Muscle layer of colon (tissue), 2 donors: ENCODE data around the gene ABCC12.
"Not testable (repeated sequence)": the region's sequence is repeated elsewhere in the genome, so short reads cannot be mapped to it uniquely, and the experiment has no call there.

ENCODE experiments used
- H3K27ac ChIP-seq: one replicate; pipeline ENCODE4 v1.7.0; 2013; ENCODE audit warnings: low read depth, mild to moderate bottlenecking, low read length, moderate library complexity
- H3K27me3 ChIP-seq, 2 donors: one replicate each; pipeline ENCODE4 v1.7.0; 2013; ENCODE audit warnings: low read length in 2 of 2, mild to moderate bottlenecking in 2 of 2; ENCODE audit not compliant: insufficient read depth in 2 of 2, control insufficient read depth in 1 of 2
- H3K36me3 ChIP-seq: one replicate; pipeline ENCODE4 v1.7.0; 2013; ENCODE audit warnings: mild to moderate bottlenecking, low read length; ENCODE audit not compliant: insufficient read depth
- H3K4me1 ChIP-seq: one replicate; pipeline ENCODE4 v1.7.0; 2013; ENCODE audit warnings: mild to moderate bottlenecking, low read length; ENCODE audit not compliant: insufficient read depth
- H3K4me3 ChIP-seq, 2 donors: one replicate each; pipeline ENCODE4 v1.7.0; 2013; ENCODE audit warnings: low read length in 2 of 2, low read depth in 1 of 2, mild to moderate bottlenecking in 1 of 2, moderate library complexity in 1 of 2
- H3K9ac ChIP-seq: one replicate; pipeline ENCODE4 v1.7.0; 2013; ENCODE audit warnings: low read length
- H3K9me3 ChIP-seq: one replicate; pipeline ENCODE4 v1.7.0; 2013; ENCODE audit warnings: mild to moderate bottlenecking, low read length
- donor health status: abdominal sarcoma.
- donor health status: Adenocarcinoma of cecum.

The ABCC12 gene

GRCh38 chr16:48182979-48183537 is 27.3 kb upstream of the ABCC12 start:
- Histone ChIP-seq H3K27me3 (no peaks in the 10 kb centered on the region), H3K36me3 (no peaks in the 10 kb centered on the region), H3K9ac (no peak overlapping the region), H3K4me3 (no peak overlapping the region), H3K4me1 (no peaks in the 10 kb centered on the region), H3K27ac (no peak overlapping the region), H3K9me3 (no peaks in the 10 kb centered on the region)

- not testable (repeated sequence) for H3K4me3 ChIP-seq, H3K36me3 ChIP-seq, H3K27me3 ChIP-seq, H3K9me3 ChIP-seq, H3K4me1 ChIP-seq, H3K27ac ChIP-seq, H3K9ac ChIP-seq
These were observed 26.1 kb upstream of the ABCC12 start for GRCh38 chr16:48181746-48182520.

- no peaks in the 10 kb centered on the region for H3K27me3 ChIP-seq
- no peak overlapping the region for H3K9ac ChIP-seq
- no peaks in the 10 kb centered on the region for H3K9me3 ChIP-seq
- no peak overlapping the region for H3K27ac ChIP-seq
- no peak overlapping the region for H3K4me3 ChIP-seq
- no peaks in the 10 kb centered on the region for H3K36me3 ChIP-seq
- no peaks in the 10 kb centered on the region for H3K4me1 ChIP-seq
These were observed 25.2 kb upstream of the ABCC12 start for GRCh38 chr16:48180868-48181480.

DNA sequence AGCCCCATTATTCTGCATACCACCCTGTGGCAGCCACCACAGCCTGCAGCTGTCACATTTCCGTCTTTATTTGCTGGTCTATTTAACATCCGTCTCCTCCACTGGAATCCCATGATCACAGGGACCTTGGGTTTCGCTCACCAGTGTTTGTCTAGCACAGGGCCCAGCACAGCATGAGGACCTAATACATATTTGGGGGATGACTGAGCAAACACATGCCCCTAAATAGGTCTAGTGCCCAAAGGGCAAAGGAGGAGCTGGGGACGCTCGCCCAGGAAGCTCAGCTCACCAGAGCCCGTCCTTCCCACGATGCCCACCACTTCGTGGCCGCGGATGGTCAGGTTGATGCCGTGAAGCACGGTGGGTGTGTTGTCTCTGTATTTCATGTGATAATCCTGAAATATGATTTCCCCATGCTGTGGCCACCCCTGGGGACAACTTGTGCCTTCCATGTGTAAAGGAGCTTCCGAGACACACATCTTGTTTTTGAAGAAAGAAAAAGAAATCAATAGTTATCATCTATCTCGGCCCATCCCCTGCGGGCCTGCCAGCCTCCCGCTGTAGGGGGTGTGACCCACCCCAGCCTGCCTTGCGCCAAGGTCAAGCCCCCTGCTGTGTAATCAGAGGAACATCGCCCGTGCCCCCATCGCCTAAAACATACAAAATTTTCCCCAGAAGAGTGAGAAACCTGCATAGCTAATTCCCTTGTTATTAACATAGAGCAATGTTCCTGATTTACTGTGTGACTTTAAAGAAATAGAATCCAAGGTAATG is 21.0 kb upstream of the ABCC12 start:
- Histone ChIP-seq H3K4me1 (no peaks in the 10 kb centered on the region), H3K9me3 (no peaks in the 10 kb centered on the region), H3K9ac (no peak overlapping the region), H3K4me3 (no peak overlapping the region), H3K27ac (no peak overlapping the region), H3K36me3 (no peaks in the 10 kb centered on the region), H3K27me3 (no peaks in the 10 kb centered on the region)

GRCh38 chr16:48173889-48174288 is 18.1 kb upstream of the ABCC12 start:
- H3K4me1 ChIP-seq, result no peaks in the 10 kb centered on the region

GRCh38 chr16:48172682-48173081 is 16.9 kb upstream of the ABCC12 start:
- H3K27me3 ChIP-seq, result no peaks in the 10 kb centered on the region
- no peaks in the 10 kb centered on the region for H3K4me1 ChIP-seq
- no peak overlapping the region for H3K4me3 ChIP-seq
- H3K36me3 ChIP-seq, result no peaks in the 10 kb centered on the region
- no peaks in the 10 kb centered on the region for H3K9me3 ChIP-seq
- no peak overlapping the region for H3K27ac ChIP-seq
- H3K9ac ChIP-seq, result no peak overlapping the region

More at GRCh38 chr16:48173889-48174288, 18.1 kb upstream of the ABCC12 start:
- Histone ChIP-seq H3K36me3 (no peaks in the 10 kb centered on the region), H3K9me3 (no peaks in the 10 kb centered on the region), H3K9ac (no peak overlapping the region), H3K27me3 (no peaks in the 10 kb centered on the region), H3K4me3 (no peak overlapping the region), H3K27ac (no peak overlapping the region)

DNA sequence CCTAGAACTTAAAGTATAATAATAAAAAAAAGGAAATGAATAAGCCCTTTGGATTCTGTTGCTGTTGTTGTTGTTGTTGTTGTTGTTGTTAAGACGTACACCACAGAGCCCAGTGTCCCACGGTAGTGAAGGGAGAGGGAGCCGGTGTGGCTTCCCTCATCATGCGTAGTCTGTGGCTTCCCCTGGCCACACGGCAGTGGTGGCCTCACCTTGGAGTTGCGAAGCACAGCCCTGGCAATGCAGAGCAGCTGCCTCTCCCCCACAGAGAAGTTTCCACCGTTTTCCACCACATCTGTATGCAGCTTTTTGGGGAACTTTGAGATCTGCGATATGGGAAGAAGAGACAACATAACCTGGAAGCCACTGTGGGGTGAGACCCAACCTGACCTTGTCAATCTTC is 14.1 kb upstream of the ABCC12 start:
- Histone ChIP-seq H3K9ac (no peak overlapping the region), H3K4me3 (no peak overlapping the region), H3K4me1 (no peaks in the 10 kb centered on the region), H3K27ac (no peak overlapping the region), H3K27me3 (no peaks in the 10 kb centered on the region), H3K36me3 (no peaks in the 10 kb centered on the region), H3K9me3 (no peaks in the 10 kb centered on the region)

DNA sequence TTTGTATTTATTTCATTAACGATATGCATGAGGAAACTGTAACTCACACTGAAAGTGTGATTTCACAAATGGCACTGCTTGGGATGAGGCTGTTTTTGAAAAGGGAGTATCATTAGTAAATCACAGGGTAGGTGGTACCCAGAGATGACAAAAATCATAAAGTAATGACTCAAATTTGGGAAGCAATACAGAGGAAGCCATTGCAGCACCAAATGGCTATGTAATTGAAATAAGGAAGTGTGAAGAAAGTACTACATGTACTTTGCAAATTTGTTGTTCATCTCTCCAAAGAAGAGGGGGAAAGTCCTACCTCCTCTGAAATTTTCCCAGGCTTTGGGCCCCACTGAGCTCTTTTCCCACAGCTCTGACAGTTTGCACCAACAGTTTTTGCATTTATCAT is 12.3 kb upstream of the ABCC12 start:
- Histone ChIP-seq H3K36me3 (no peaks in the 10 kb centered on the region), H3K9ac (no peak overlapping the region), H3K9me3 (no peaks in the 10 kb centered on the region), H3K4me3 (no peak overlapping the region), H3K27ac (no peak overlapping the region), H3K27me3 (no peaks in the 10 kb centered on the region), H3K4me1 (no peaks in the 10 kb centered on the region)

DNA sequence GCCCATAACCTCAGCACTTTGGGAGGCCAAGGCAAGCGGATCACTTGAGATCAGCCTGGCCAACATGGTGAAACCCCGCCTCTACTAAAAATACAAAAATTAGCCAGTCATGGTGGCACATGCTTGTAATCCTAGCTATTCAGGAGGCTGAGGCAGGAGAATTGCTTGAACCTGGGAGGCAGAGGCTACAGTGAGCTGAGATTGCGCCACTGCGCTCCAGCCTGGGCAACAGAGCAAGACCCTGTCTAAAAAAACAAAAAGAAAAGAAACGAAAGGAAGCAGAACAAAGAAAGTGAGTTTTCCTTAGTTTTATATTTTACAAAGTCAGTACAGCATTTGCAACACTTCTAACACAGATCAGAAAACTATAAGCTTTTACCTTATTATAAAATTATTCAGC is 10.8 kb upstream of the ABCC12 start:
- not testable (repeated sequence) for H3K4me3 ChIP-seq, H3K36me3 ChIP-seq, H3K9ac ChIP-seq, H3K27ac ChIP-seq, H3K9me3 ChIP-seq, H3K27me3 ChIP-seq, H3K4me1 ChIP-seq

DNA sequence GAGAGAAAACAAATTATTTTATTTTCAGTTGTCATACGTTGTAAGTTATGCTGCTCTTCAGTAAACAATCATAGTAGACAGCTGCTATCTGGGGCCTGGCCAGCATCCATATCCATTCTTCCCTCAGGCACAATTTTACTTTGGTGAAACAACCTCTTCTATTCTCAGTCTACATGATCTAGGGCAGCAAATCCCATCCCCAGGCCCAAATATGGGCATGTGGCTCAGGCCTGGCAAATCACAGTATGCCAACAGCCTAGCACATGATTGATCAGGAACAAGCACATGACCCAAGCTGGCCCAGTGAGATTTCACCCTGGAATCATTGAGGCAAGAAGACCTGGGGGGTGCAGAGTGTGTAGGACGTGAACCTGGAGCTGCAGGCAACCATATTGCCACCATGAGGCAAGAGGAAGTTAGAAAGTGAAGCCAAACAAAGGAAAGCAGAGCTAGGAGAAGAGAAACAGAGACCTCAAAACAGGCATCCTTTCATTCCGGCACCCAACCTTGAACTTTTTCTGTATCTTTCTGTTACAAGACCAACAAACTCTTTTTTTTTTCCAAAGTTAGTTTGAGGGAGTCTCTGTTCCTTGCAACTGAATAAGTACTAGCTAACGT is 10.3 kb upstream of the ABCC12 start:
- Histone ChIP-seq H3K4me3 (no peak overlapping the region), H3K36me3 (no peaks in the 10 kb centered on the region), H3K9me3 (no peaks in the 10 kb centered on the region), H3K27ac (no peak overlapping the region), H3K4me1 (no peaks in the 10 kb centered on the region), H3K9ac (no peak overlapping the region), H3K27me3 (no peaks in the 10 kb centered on the region)
